Activated B cell treated with CpG ODN at 0.5 μM for 24 hours (primary cell): Measurements from ENCODE around the gene SMURF2. TPM values are rescaled to one million over a fixed set of nuclear protein-coding genes. Genes with fewer than 3 reads are reported as not detected.

Experiments used
- ATAC-seq: fragments of 200-7000 bp; cut with Tn5 transposase; one replicate; pipeline ENCODE4 v1.10.0; 2021; ENCODE audit warnings: low read depth, mild to moderate bottlenecking, moderate library complexity
- CTCF ChIA-PET: fragments of 350-600 bp; sonication (Branson Sonifier 250); formaldehyde crosslinking; loops from one replicate; lab custom pipeline; 2021; ENCODE audit warnings: antibody characterized with exemption; lab: Charles Lee
- POLR2A ChIA-PET: fragments of 350-600 bp; sonication (Branson Sonifier 250); formaldehyde crosslinking; loops from one replicate; lab custom pipeline; 2021; ENCODE audit warnings: antibody characterized with exemption; lab: Charles Lee
- DNase-seq: peaks from one replicate; pipeline ENCODE4 v3.0.0; 2022
- H3K27ac Mint-ChIP-seq: one replicate; pipeline ENCODE4 v1.8.0; 2020; ENCODE audit warnings: mixed read lengths
- H3K27me3 Mint-ChIP-seq: one replicate; pipeline ENCODE4 v1.8.0; 2021; ENCODE audit warnings: mixed read lengths
- H3K36me3 Mint-ChIP-seq: one replicate; pipeline ENCODE4 v1.8.0; 2021; ENCODE audit warnings: low read depth, mixed read lengths
- H3K4me1 Mint-ChIP-seq: one replicate; pipeline ENCODE4 v1.8.0; 2021; ENCODE audit warnings: mixed read lengths
- H3K4me3 Mint-ChIP-seq: one replicate; pipeline ENCODE4 v1.8.0; 2020; ENCODE audit warnings: mild to moderate bottlenecking, mixed read lengths
- H3K9me3 Mint-ChIP-seq: one replicate; pipeline ENCODE4 v1.8.0; 2020; ENCODE audit warnings: mixed read lengths
- intact Hi-C: fragments of 100-400 bp; cut with micrococcal nuclease; formaldehyde crosslinking; loops from one replicate; pipeline ENCODE4 v1.15.1; 2024
- total RNA-seq: library from RNA; stranded (reverse); gene quantifications from 2 replicates; pipeline ENCODE4 v1.2.3, GENCODE V29; 2022
- TF ChIP-seq, protein P1 (sequence below): fragments of 200-600 bp; IDR thresholded peaks from one replicate; pipeline ENCODE4 v1.8.0; 2022; ENCODE audit warnings: antibody characterized with exemption, mild to moderate bottlenecking

The SMURF2 gene
- total RNA-seq, 1 donor from 2014 or later: 23.0 TPM

DNA sequence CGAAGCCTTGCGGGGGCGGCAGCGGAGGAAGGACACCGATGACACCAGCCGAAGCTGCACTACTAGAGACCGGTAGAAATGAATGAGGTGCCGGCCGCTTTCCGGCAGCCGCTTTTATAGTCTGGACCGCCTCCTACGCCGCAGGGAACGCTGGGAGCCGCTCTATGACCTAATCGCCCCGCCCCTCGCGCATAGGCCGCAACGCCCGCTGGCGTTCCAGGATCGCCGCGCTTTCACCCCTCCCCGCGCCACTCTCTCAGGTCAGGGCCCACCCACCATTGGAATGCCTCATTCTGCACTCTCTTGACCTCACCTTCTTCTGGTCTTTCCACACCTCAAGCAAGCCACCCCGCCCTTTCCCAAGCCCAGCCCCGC is 155.9 kb downstream of the SMURF2 start, which contains the start of gene DDX5:
Gene DDX5, minus strand, starts transcription at position 89 of the 375 bp plus-strand sequence. CDS start 170 bp downstream, outside the sequence.
- ChIA-PET POLR2A (interaction anchor here (0.6 to 4.2 kb wide), 62 partner anchors 8 to 1786 kb away, joined by 3 to 295 read pairs (median 5); partner anchors contain the start of genes CCDC47, DDX42, ERN1 and GNA13), CTCF (interaction anchor here (1.0 to 3.6 kb wide), 5 partner anchors 9 to 187 kb away, joined by 3 to 55 read pairs (median 3); partner anchors contain the start of genes POLG2 and SMURF2)
- ATAC-seq (peak; percentile 68), DNase-seq (peak; percentile 93)
- H3K4me1 Mint-ChIP-seq: peaks cover 56% of the 10 kb centered on the region
- peak within 1 kb of the TSS; percentile 100 for H3K27ac Mint-ChIP-seq
- peaks cover 85% of the 10 kb centered on the region for H3K36me3 Mint-ChIP-seq
- TF ChIP-seq, protein P1, sequence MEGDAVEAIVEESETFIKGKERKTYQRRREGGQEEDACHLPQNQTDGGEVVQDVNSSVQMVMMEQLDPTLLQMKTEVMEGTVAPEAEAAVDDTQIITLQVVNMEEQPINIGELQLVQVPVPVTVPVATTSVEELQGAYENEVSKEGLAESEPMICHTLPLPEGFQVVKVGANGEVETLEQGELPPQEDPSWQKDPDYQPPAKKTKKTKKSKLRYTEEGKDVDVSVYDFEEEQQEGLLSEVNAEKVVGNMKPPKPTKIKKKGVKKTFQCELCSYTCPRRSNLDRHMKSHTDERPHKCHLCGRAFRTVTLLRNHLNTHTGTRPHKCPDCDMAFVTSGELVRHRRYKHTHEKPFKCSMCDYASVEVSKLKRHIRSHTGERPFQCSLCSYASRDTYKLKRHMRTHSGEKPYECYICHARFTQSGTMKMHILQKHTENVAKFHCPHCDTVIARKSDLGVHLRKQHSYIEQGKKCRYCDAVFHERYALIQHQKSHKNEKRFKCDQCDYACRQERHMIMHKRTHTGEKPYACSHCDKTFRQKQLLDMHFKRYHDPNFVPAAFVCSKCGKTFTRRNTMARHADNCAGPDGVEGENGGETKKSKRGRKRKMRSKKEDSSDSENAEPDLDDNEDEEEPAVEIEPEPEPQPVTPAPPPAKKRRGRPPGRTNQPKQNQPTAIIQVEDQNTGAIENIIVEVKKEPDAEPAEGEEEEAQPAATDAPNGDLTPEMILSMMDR: no peak
- H3K4me3 Mint-ChIP-seq: peak within 1 kb of the TSS; percentile 100
- intact Hi-C loops: loop anchor here (1.0 to 5.0 kb wide), 13 partner anchors 9 to 954 kb away; partner anchors contain the start of genes DCAF7, ERN1, FTSJ3 and GNA13
- H3K27me3 Mint-ChIP-seq: no peaks in the 10 kb centered on the region
- H3K9me3 Mint-ChIP-seq: no peaks in the 10 kb centered on the region

DNA sequence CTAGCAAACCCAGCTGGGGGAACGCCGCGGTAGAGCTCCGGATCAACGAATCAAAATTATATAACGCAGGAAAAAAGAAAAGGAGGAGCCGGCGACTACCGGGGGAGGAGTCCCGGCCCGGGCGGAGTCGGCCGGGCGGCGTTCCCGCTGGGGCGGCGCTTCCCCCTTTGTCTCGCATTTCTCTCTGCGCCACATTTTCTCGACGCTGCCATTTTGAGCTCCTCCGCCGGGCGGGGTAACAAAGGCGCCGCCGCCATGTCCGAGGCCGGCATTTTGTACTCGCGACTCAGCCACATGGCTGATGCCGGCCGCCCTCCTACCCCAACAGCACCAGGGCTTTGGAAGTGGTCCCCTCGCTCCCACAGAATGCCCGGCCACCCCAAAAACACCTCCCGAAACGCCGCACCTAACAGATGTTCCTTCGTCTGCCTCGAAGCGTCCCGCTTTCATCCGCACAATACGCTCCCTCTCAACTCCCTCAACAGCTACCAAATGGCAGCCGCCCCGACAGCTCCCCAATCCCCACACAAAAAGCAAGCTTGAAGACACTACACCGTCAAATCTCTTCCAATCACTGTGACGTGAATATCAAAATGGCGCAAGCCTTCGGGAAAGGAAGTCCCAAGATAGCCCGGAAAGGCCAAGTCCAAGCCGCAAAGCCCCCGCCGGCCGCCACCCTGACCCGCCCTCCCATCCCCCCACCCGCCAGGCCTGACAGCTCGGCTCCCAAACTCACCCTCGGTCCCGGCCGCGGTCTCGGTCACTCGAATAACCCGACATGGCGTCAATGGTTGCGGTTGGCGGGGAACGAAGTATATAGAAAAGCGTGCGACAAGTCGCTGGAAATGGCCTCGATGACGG is 156.5 kb downstream of the SMURF2 start:
- peak overlapping the region; percentile 100 for H3K4me3 Mint-ChIP-seq
- H3K27me3 Mint-ChIP-seq: no peaks in the 10 kb centered on the region
- intact Hi-C loops: loop anchor here (1.0 to 5.0 kb wide), 13 partner anchors 8 to 953 kb away; partner anchors contain the start of genes DCAF7, ERN1, FTSJ3 and GNA13
- TF ChIP-seq, protein P1: no peak
- peak; percentile 35 for ATAC-seq
- ChIA-PET CTCF (interaction anchor here (1.0 to 3.6 kb wide), 4 partner anchors 8 to 156 kb away, joined by 3 to 55 read pairs (median 6); partner anchors contain the start of genes MILR1, POLG2 and SMURF2), POLR2A (interaction anchor here (0.5 to 4.2 kb wide), 54 partner anchors 8 to 884 kb away, joined by 3 to 295 read pairs (median 5); partner anchors contain the start of genes CCDC47, DDX42, ERN1 and GNA13)
- H3K4me1 Mint-ChIP-seq: peaks cover 62% of the 10 kb centered on the region
- H3K36me3 Mint-ChIP-seq: peaks cover 85% of the 10 kb centered on the region
- DNase-seq: peak; percentile 76
- H3K9me3 Mint-ChIP-seq: no peaks in the 10 kb centered on the region
- peak overlapping the region; percentile 100 for H3K27ac Mint-ChIP-seq

DNA sequence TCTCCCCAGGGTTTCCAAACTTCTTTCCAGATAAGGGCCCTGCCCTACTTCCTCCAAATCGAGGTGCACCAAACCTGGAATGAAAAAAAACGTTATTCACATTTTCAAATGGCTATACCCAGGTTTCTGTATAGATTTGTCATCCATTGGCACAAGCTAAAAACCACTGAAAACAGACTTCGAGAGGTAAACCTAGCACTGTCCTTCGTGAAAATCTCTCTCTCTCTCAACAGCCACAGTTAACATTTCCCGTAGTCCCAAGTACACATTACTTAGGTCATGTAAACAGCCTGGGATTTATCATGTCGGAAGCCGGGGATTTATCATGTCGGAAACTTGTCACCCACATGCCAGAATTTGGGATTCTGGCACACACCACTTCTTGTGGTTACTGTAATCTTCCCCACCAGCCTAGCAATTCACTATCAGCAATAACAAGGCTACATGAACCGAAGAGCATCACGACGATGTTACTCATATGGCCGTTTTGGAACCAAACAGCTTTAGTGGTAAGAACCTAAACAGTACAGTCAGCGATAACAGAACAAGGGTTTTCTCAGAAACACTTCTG is 157.3 kb downstream of the SMURF2 start:
- intact Hi-C loops: loop anchor here (5.0 kb wide), 4 partner anchors 482 to 953 kb away; partner anchors contain the start of genes DCAF7 and GNA13
- POLR2A ChIA-PET: interaction anchor here (0.5 to 4.2 kb wide), 30 partner anchors 9 to 762 kb away, joined by 3 to 295 read pairs (median 6); partner anchors contain the start of genes CCDC47, DDX42, ERN1 and ICAM2
- H3K4me1 Mint-ChIP-seq: peaks cover 68% of the 10 kb centered on the region
- no peaks in the 10 kb centered on the region for H3K9me3 Mint-ChIP-seq
- no peak for DNase-seq
- peak overlapping the region; percentile 100 for H3K27ac Mint-ChIP-seq
- no peak for ATAC-seq
- CTCF ChIA-PET: interaction anchor here (0.9 to 3.6 kb wide), 4 partner anchors 8 to 85 kb away, joined by 3 to 55 read pairs (median 6); partner anchors contain the start of genes MILR1 and POLG2
- no peaks in the 10 kb centered on the region for H3K27me3 Mint-ChIP-seq
- TF ChIP-seq, protein P1: no peak
- H3K4me3 Mint-ChIP-seq: peak overlapping the region; percentile 100
- H3K36me3 Mint-ChIP-seq: peaks cover 86% of the 10 kb centered on the region

DNA sequence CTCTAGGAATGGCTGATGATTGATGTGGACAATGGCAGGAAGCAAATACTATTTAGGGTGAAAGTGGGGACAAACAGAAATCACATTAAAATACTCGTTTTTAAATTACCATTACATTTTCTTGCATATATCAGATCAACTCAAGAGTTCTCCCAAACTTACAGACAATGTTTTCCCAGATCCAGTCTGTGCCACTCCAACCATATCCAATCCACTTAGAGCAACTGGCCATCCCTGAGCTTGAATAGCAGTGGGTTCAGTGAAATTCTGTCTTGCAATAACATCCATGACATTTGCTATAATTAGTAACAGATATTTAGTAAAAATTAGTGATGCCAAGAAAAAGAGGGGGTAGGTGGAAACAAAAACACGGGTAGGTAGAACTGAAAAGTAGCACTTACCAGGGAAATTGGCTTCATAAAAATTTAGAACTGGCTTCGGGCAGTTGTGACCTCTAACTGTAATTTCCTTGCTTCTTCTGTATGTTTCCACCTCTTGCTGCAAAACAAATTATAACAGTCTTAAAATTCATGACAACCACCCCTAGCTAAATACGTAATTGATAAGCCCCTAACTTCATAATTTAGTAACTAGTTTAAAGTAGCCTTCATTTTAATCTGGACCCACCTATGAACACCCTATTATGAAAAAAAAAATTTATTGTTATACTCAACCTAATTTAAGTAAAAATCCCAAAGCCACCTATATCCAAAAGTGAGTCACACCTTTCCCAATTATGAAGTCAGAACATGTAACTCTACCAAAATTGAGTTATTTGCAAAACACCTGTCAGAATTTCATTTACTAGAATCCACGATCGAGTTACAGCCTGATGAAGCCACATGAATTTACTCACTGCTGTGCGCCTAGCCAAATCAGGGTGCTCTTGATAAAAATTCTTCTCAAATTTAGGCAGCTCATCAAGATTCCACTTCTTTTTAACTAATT is 158.0 kb downstream of the SMURF2 start:
- peaks cover 69% of the 10 kb centered on the region for H3K4me1 Mint-ChIP-seq
- DNase-seq: no peak
- H3K4me3 Mint-ChIP-seq: peak overlapping the region; percentile 100
- TF ChIP-seq, protein P1: no peak
- H3K27ac Mint-ChIP-seq: peak overlapping the region; percentile 100
- intact Hi-C loops: no loop called here
- POLR2A ChIA-PET: interaction anchor here (1.0 to 4.2 kb wide), 6 partner anchors 8 to 374 kb away, joined by 3 to 295 read pairs (median 18); partner anchors contain the start of genes ERN1 and POLG2
- ATAC-seq: no peak
- CTCF ChIA-PET: interaction anchor here (0.9 to 1.5 kb wide), 3 partner anchors 13 to 84 kb away, joined by 3 to 11 read pairs (median 4); no protein-coding TSS in a partner anchor
- H3K27me3 Mint-ChIP-seq: no peaks in the 10 kb centered on the region
- H3K36me3 Mint-ChIP-seq: peaks cover 92% of the 10 kb centered on the region
- H3K9me3 Mint-ChIP-seq: no peaks in the 10 kb centered on the region
